ENCODE data around the gene GNAS. TPM values are rescaled to one million over a fixed set of nuclear protein-coding genes. Genes with fewer than 3 reads are reported as not detected.

The GNAS gene
- total and polyA plus RNA-seq, 9 of the 15 experiments (the other 6 are each of a cell fraction or from before 2014, with no cell fraction given) = 128 to 648 (median 266) TPM

GRCh38 chr20:58938078-58938477 is 85.6 kb downstream of the GNAS start:
- in situ Hi-C loops (cut with MboI) = no loop called here
- H2AFZ ChIP-seq (ENCODE audit: low read depth, low read length) = no peak overlapping the region
- TF ChIP-seq ELF1 (tag; IDR thresholded peaks at IDR 0.05) (no peak), ZNF766 (CRISPR knock-in tag; conservative IDR thresholded peaks at IDR 0.05) (no peak), TARDBP (IDR thresholded peaks at IDR 0.05) (no peak), GABPB1 (CRISPR knock-in tag; IDR thresholded peaks at IDR 0.05) (no peak), MGA (IDR thresholded peaks at IDR 0.05) (no peak), RBM34 (IDR thresholded peaks at IDR 0.05; ENCODE audit: borderline replicate concordance, insufficient read depth, low read length) (no peak)
- TF ChIP-seq, protein P1, sequence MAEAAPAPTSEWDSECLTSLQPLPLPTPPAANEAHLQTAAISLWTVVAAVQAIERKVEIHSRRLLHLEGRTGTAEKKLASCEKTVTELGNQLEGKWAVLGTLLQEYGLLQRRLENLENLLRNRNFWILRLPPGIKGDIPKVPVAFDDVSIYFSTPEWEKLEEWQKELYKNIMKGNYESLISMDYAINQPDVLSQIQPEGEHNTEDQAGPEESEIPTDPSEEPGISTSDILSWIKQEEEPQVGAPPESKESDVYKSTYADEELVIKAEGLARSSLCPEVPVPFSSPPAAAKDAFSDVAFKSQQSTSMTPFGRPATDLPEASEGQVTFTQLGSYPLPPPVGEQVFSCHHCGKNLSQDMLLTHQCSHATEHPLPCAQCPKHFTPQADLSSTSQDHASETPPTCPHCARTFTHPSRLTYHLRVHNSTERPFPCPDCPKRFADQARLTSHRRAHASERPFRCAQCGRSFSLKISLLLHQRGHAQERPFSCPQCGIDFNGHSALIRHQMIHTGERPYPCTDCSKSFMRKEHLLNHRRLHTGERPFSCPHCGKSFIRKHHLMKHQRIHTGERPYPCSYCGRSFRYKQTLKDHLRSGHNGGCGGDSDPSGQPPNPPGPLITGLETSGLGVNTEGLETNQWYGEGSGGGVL (CRISPR knock-in tag; IDR thresholded peaks at IDR 0.05) = no peak
- TF ChIP-seq, protein P2, sequence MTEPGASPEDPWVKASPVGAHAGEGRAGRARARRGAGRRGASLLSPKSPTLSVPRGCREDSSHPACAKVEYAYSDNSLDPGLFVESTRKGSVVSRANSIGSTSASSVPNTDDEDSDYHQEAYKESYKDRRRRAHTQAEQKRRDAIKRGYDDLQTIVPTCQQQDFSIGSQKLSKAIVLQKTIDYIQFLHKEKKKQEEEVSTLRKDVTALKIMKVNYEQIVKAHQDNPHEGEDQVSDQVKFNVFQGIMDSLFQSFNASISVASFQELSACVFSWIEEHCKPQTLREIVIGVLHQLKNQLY (CRISPR knock-in tag; conservative IDR thresholded peaks at IDR 0.05) = no peak

More at GRCh38 chr20:58938078-58938477, 85.6 kb downstream of the GNAS start:
- intact Hi-C loops (cut with micrococcal nuclease) = no loop called here
- ATAC-seq (no peak), FAIRE-seq (no peak), DNase-seq (ENCODE audit: extremely low read depth in 1 of 4, low spot score in 3 of 4) (no peak)
- Histone ChIP-seq H3K4me3 (no peak overlapping the region), H3K9me1 (ENCODE audit: control insufficient read depth, insufficient read depth, low read length) (no peaks in the 10 kb centered on the region), H3K27ac (ENCODE audit: extremely low read depth, low read depth, low read length) (no peak overlapping the region), H4K20me1 (replicated peaks; ENCODE audit: control insufficient read depth, insufficient read depth, low read length) (no peaks in the 10 kb centered on the region), H3K4me2 (ENCODE audit: insufficient read depth, low read length) (no peak overlapping the region), H3K9ac (ENCODE audit: insufficient read depth in 1 of 2, low read depth in 2 of 2, low read length in 2 of 2) (no peak overlapping the region), H3K36me3 (ENCODE audit: control insufficient read depth, insufficient read depth, low read length) (no peaks in the 10 kb centered on the region), H3K79me2 (ENCODE audit: control insufficient read depth, insufficient read depth, low read length) (no peaks in the 10 kb centered on the region), H3K4me1 (replicated peaks in 1 of 2; ENCODE audit: control insufficient read depth in 2 of 2, insufficient read depth in 2 of 2, low read length in 2 of 2) (no peaks in the 10 kb centered on the region), H3K27me3 (ENCODE audit: control insufficient read depth in 2 of 2, insufficient read depth in 2 of 2, low read length in 2 of 2) (peaks cover 17% of the 10 kb centered on the region in 2 experiments; a peak in 4 of 5 replicates), H3K9me3 (replicated peaks; ENCODE audit: control insufficient read depth, insufficient read depth, low read depth, low read length) (no peaks in the 10 kb centered on the region)
- 3% methylated on average over 2 of the region's 2 CpGs for WGBS (ENCODE audit: insufficient coverage, low coverage, missing lambda C conversion rate)
- BruUV-seq (replicated peaks) = no TSS peak
- ChIA-PET POLR2A (interaction anchor here (0.9 to 1.1 kb wide), 2 partner anchors 11 kb away, joined by 3 read pairs; no protein-coding TSS in a partner anchor), CTCF (ENCODE audit: low intra/inter-chr PET ratio) (no interaction called here)
